GM23248 (cell line): ENCODE results near the gene PAK6. TPM values are rescaled to one million over a fixed set of nuclear protein-coding genes. Genes with fewer than 3 reads are reported as not detected.

Source experiments
- DNase-seq: peaks from one replicate; pipeline ENCODE4 v3.0.0-alpha.2; 2015
- H2AFZ ChIP-seq: fragments of 200-600 bp; sonication (generic); 2 replicates; pipeline ENCODE4 v1.6.1; 2016; ENCODE audit warnings: antibody characterized with exemption
- H3F3A ChIP-seq: fragments of 200-600 bp; sonication (generic); 2 replicates; pipeline ENCODE4 v1.6.1; 2016; ENCODE audit warnings: mild to moderate bottlenecking, antibody characterized with exemption, mixed run types; ENCODE audit not compliant: insufficient read depth
- H3K27ac ChIP-seq: fragments of 200-600 bp; sonication (generic); 2 replicates; pipeline ENCODE4 v1.5.1; 2016; ENCODE audit warnings: mild to moderate bottlenecking
- H3K27me3 ChIP-seq: fragments of 200-600 bp; sonication (generic); replicated peaks from 2 replicates; pipeline ENCODE4 v1.6.1; 2016; ENCODE audit warnings: mild to moderate bottlenecking; ENCODE audit not compliant: insufficient read depth
- H3K36me3 ChIP-seq: fragments of 200-600 bp; sonication (generic); 2 replicates; pipeline ENCODE4 v1.6.1; 2016; ENCODE audit warnings: low read depth, mild to moderate bottlenecking
- H3K4me1 ChIP-seq: fragments of 200-600 bp; sonication (generic); 2 replicates; pipeline ENCODE4 v1.6.1; 2016; ENCODE audit warnings: mild to moderate bottlenecking; ENCODE audit not compliant: insufficient read depth
- H3K4me2 ChIP-seq: fragments of 200-600 bp; sonication (generic); one replicate; pipeline ENCODE4 v1.6.1; 2016; ENCODE audit warnings: mild to moderate bottlenecking; ENCODE audit not compliant: unreplicated experiment
- H3K4me3 ChIP-seq: fragments of 200-600 bp; sonication (generic); 2 replicates; pipeline ENCODE4 v1.5.1; 2016; ENCODE audit warnings: mild to moderate bottlenecking
- H3K79me2 ChIP-seq: fragments of 200-600 bp; sonication (generic); 2 replicates; pipeline ENCODE4 v1.6.1; 2016; ENCODE audit warnings: mild to moderate bottlenecking; ENCODE audit not compliant: insufficient read depth
- H3K9ac ChIP-seq: fragments of 200-600 bp; sonication (generic); 2 replicates; pipeline ENCODE4 v1.6.1; 2016; ENCODE audit warnings: mild to moderate bottlenecking
- H3K9me2 ChIP-seq: fragments of 200-600 bp; sonication (generic); 2 replicates; pipeline ENCODE4 v1.6.1; 2016; ENCODE audit warnings: mixed run types, mild to moderate bottlenecking, moderate library complexity; ENCODE audit not compliant: insufficient read depth
- H3K9me3 ChIP-seq: fragments of 200-600 bp; sonication (generic); one replicate; pipeline ENCODE4 v1.6.1; 2017; ENCODE audit warnings: low read depth
- H4K20me1 ChIP-seq: fragments of 200-600 bp; sonication (generic); 2 replicates; pipeline ENCODE4 v1.6.0; 2016; ENCODE audit not compliant: insufficient read depth
- EZH2 ChIP-seq: fragments of 200-600 bp; sonication (generic); IDR thresholded peaks from 2 replicates; pipeline ENCODE4 v1.6.1; 2018; ENCODE audit warnings: antibody characterized with exemption, mild to moderate bottlenecking; ENCODE audit not compliant: insufficient read depth, poor library complexity, severe bottlenecking
- EZH2phosphoT487 ChIP-seq: fragments of 200-600 bp; sonication (generic); IDR thresholded peaks from 2 replicates; pipeline ENCODE4 v1.6.1; 2018; ENCODE audit warnings: antibody characterized with exemption, moderate library complexity, mild to moderate bottlenecking, low read depth; ENCODE audit not compliant: insufficient read depth
- WGBS, 2 experiments: methylation state at CpG; one replicate each; pipeline ENCODE4 v1.1.6; 2015 to 2017; ENCODE audit warnings: low lambda C conversion rate in 2 of 2, low coverage in 1 of 2; ENCODE audit errors: missing lambda C conversion rate in 2 of 2; 5-methylcytosine and 5-hydroxymethylcytosine counted together
- in situ Hi-C: fragments of 300-500 bp; cut with MboI; formaldehyde crosslinking; loops from 2 replicates; pipeline ENCODE4 v1.15.0; 2020
- polyA plus RNA-seq: library from polyadenylated mRNA; unstranded; fragments of >200 nt; fragmentation: Nextera tagmentation; extraction: Ambion mirVana; gene quantifications from 2 replicates; pipeline ENCODE4 v1.2.1, GENCODE V29; 2016
- total RNA-seq: library from RNA; depleted of rRNA; stranded (reverse); fragments of >200 nt; shearing (Covaris generic); gene quantifications from 2 replicates; pipeline ENCODE4 v1.2.3, GENCODE V29; 2014

Gene PAK6
- total and polyA plus RNA-seq, 2 experiments from 2014 or later: not detected

- WGBS, 2 experiments: 63 to 76% methylated on average over 3 to 4 of the region's 4 CpGs
- no peak overlapping the region for H3K27ac ChIP-seq
- H3K4me2 ChIP-seq: no peak overlapping the region
- no peaks in the 10 kb centered on the region for H3K9me3 ChIP-seq
- H2AFZ ChIP-seq: no peak overlapping the region
- H3K79me2 ChIP-seq: no peaks in the 10 kb centered on the region
- TF ChIP-seq EZH2phosphoT487 (no peak), EZH2 (no peak)
- H3K9ac ChIP-seq: no peak overlapping the region
- H3K4me3 ChIP-seq: no peak overlapping the region
- peaks cover 17% of the 10 kb centered on the region for H3K4me1 ChIP-seq
- in situ Hi-C loops: no loop called here
- no peaks in the 10 kb centered on the region for H3K36me3 ChIP-seq
- H3F3A ChIP-seq: peaks cover 14% of the 10 kb centered on the region; the same call in 1 of the 2 replicates
- peak; percentile 25 for DNase-seq
- peaks cover 8% of the 10 kb centered on the region; the same call in 1 of the 2 replicates for H3K27me3 ChIP-seq
- H3K9me2 ChIP-seq: no peaks in the 10 kb centered on the region
- no peaks in the 10 kb centered on the region for H4K20me1 ChIP-seq
These were observed 49.1 kb downstream of the PAK6 start for GRCh38 chr15:40287968-40288367.

- in situ Hi-C loops: no loop called here
- Histone ChIP-seq H3K9me3 (no peaks in the 10 kb centered on the region), H3F3A (peaks cover 11% of the 10 kb centered on the region; the same call in 1 of the 2 replicates), H3K4me3 (no peak overlapping the region), H3K36me3 (no peaks in the 10 kb centered on the region), H3K27me3 (peaks cover 10% of the 10 kb centered on the region; the same call in 1 of the 2 replicates), H3K4me1 (peaks cover 17% of the 10 kb centered on the region), H2AFZ (no peak overlapping the region), H3K9ac (no peak overlapping the region), H3K9me2 (no peaks in the 10 kb centered on the region), H3K79me2 (no peaks in the 10 kb centered on the region), H3K4me2 (no peak overlapping the region), H4K20me1 (no peaks in the 10 kb centered on the region), H3K27ac (no peak overlapping the region)
- TF ChIP-seq EZH2 (no peak), EZH2phosphoT487 (no peak)
- no peak for DNase-seq
- WGBS, 2 experiments: 52% methylated on average over 6 of the region's 6 CpGs
These were observed 50.4 kb downstream of the PAK6 start for GRCh38 chr15:40289140-40289775.

GRCh38 chr15:40290545-40290917, 51.7 kb downstream of the PAK6 start:
- Histone ChIP-seq H3K79me2 (no peaks in the 10 kb centered on the region), H3K27me3 (peaks cover 16% of the 10 kb centered on the region; the same call in 1 of the 2 replicates), H3K4me3 (no peak overlapping the region), H3K36me3 (no peaks in the 10 kb centered on the region), H3K27ac (no peak overlapping the region), H3F3A (peaks cover 3% of the 10 kb centered on the region; the same call in 1 of the 2 replicates), H2AFZ (no peak overlapping the region), H3K9me3 (no peaks in the 10 kb centered on the region), H4K20me1 (no peaks in the 10 kb centered on the region), H3K4me2 (no peak overlapping the region), H3K4me1 (peaks cover 9% of the 10 kb centered on the region), H3K9ac (no peak overlapping the region), H3K9me2 (no peaks in the 10 kb centered on the region)
- 35 to 50% methylated on average over 11 to 12 of the region's 12 CpGs for WGBS, 2 experiments
- in situ Hi-C loops: no loop called here
- DNase-seq: no peak
- TF ChIP-seq EZH2 (no peak), EZH2phosphoT487 (no peak)

- H3K79me2 ChIP-seq: no peaks in the 10 kb centered on the region
- H3K27me3 ChIP-seq: peaks cover 21% of the 10 kb centered on the region; the same call in 1 of the 2 replicates
- peak; percentile 85 for DNase-seq
- H3K27ac ChIP-seq: no peak overlapping the region
- TF ChIP-seq EZH2 (no peak), EZH2phosphoT487 (no peak)
- no peaks in the 10 kb centered on the region for H3K9me3 ChIP-seq
- peaks cover 4% of the 10 kb centered on the region; the same call in 1 of the 2 replicates for H3K4me1 ChIP-seq
- peak overlapping the region; percentile 79 for H3K4me2 ChIP-seq
- in situ Hi-C loops: no loop called here
- no peaks in the 10 kb centered on the region for H3F3A ChIP-seq
- H3K4me3 ChIP-seq: peak overlapping the region; percentile 56
- peak overlapping the region; percentile 17; the same call in 1 of the 2 replicates for H3K9ac ChIP-seq
- no peaks in the 10 kb centered on the region for H4K20me1 ChIP-seq
- WGBS, 2 experiments: 2 to 3% methylated on average over 35 to 60 of the region's 68 CpGs
- H3K9me2 ChIP-seq: no peaks in the 10 kb centered on the region
- H2AFZ ChIP-seq: peak overlapping the region; percentile 81
- no peaks in the 10 kb centered on the region for H3K36me3 ChIP-seq
These were observed 52.2 kb downstream of the PAK6 start for GRCh38 chr15:40290918-40291574.
